Astrocyte of the spinal cord (primary cell): ENCODE measurements around the gene NINJ1.
A peak's percentile ranks its signal among the peaks of the same experiment; 100 is the strongest.

ENCODE experiments used
- DNase-seq: peaks from one replicate; pipeline ENCODE4 v3.0.0; 2011; ENCODE audit warnings: low read depth, low spot score
- H3K4me3 ChIP-seq: 2 replicates; pipeline ENCODE4 v1.5.1; 2011; ENCODE audit warnings: low read depth, mild to moderate bottlenecking, low read length, moderate library complexity
- in situ Hi-C: cut with HindIII; loops from 2 replicates; pipeline ENCODE4 v1.10.0; 2017; ENCODE audit warnings: low sequenced_read_pairs
- TF ChIP-seq, protein P1 (sequence below): IDR thresholded peaks from 2 replicates; pipeline ENCODE4 v1.5.1; 2012; ENCODE audit warnings: low read depth, mild to moderate bottlenecking, low read length, inconsistent platforms

The NINJ1 gene

DNA sequence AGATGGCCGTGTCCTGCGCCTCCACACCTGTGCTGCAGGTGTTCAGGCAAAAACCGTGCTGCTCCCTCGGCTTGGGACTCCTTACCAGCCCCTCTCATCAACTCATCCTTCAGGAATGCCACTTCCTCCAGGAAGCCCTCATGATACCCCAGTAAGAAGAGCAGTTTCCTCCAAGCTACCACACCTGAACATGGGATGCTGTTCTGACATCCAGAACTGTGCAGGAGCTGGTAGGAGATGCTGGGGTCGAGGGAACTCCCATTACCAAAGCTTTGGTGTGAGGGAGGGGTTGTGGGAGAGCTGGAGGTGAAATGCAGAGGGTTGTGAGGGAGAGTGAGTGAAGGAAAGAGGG is 19.1 kb downstream of the NINJ1 start:
- in situ Hi-C loops, result no loop called here
- DNase-seq, result no peak
- TF ChIP-seq, protein P1, sequence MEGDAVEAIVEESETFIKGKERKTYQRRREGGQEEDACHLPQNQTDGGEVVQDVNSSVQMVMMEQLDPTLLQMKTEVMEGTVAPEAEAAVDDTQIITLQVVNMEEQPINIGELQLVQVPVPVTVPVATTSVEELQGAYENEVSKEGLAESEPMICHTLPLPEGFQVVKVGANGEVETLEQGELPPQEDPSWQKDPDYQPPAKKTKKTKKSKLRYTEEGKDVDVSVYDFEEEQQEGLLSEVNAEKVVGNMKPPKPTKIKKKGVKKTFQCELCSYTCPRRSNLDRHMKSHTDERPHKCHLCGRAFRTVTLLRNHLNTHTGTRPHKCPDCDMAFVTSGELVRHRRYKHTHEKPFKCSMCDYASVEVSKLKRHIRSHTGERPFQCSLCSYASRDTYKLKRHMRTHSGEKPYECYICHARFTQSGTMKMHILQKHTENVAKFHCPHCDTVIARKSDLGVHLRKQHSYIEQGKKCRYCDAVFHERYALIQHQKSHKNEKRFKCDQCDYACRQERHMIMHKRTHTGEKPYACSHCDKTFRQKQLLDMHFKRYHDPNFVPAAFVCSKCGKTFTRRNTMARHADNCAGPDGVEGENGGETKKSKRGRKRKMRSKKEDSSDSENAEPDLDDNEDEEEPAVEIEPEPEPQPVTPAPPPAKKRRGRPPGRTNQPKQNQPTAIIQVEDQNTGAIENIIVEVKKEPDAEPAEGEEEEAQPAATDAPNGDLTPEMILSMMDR, result no peak
- H3K4me3 ChIP-seq, result no peak overlapping the region

DNA sequence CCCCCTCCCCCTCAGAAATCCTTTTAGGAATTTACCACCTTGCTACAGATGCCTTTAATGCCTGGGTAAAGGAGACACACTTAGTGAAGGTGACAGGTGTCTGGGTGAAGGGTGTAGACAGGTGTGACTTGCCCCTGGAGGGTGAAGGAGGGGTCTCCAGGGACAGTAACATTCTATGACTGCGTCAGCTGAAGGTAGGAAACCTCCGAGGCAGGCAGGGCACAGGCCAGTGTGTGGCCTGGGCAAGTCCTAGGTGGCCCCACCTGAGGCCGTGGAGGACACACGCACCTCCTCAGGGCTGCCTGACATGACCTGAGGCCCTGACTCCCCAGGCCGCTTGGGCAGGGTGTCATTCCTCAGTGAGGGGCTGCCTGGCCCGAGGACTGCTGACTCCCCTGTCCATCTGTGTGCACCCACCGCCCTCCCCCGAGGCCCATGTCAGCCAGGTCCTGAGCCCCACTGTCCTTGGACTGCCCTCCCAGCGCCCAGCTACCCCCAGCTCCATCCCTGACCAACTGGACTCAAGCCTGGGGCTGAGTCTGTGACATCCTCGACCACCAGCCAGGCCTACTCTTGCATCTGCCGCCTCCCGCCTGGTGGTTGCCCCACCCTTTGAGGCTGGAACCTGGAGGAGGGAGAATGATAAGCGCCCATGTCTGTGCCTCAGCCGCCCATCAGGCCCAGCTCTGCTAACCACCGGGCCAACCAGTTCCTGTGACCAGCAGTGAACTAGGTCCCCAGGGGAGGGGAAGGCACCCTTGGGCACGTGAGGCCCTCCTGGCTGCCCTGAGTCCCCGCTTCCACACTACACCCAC is 19.7 kb downstream of the NINJ1 start:
- in situ Hi-C loops, result no loop called here
- DNase-seq, result no peak
- no peak overlapping the region for H3K4me3 ChIP-seq
- TF ChIP-seq, protein P1, result no peak

DNA sequence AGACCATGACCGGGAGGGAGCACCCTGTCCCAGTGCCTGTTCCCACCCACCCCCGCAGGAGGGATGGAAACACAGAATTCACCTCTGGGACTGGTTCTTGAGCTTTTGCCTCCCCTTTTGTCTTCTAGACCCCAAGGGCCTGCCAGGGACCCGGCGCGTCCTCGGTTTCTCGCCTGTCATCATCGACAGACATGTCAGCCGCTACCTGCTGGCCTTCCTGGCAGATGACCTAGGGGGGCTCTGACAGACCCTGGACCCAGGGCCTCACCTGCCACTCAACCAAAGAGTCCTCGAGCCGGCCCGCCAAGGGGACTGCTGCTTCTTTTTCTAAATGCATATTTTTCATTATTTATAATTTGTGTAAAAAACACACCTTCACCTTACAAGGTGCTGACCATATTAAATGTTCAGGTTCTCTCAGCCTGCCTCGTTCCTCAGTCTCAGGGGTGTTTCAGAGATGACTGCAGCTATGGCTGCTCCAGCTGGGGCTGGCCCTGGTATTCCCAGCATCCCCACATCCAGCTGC is 21.1 kb downstream of the NINJ1 start:
- H3K4me3 ChIP-seq, result no peak overlapping the region
- TF ChIP-seq, protein P1, result no peak
- no peak for DNase-seq

DNA sequence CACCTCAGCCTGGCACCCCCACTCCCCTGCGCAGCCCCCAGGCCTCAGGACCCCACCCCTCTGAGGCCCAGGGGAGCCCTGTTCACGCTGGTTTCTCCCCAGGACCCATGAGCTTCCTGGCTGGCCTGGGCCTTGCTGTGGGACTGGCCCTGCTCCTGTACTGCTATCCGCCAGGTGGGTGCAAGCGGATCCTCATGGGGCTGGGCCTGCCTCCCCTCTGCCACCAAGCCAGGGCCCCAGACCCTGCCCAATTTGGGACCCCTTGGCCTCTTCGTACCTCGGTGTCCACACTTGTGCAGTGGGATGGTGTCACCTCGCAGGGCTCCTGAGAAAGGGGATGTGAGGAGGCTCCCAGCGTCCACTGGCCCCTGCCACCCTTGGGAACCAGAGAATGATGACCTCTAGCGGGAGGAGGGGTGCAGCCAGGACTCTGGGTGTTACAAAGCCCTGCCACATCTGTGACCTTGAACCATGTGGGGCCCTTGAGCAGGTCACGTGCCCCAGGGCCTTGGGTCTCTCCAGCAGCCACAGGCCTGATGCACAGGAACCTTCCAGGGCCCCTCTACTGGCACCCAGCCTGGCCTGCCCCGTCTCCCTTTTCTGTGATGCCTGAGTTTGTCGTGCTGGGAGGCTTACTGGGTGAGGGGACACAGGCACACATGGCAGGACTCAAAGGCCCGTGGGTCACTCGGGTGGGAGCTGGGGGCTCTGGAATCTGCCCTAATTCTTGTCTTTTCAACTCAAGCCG is 21.8 kb downstream of the NINJ1 start:
- no peak for DNase-seq
- TF ChIP-seq, protein P1, result no peak
- no peak overlapping the region for H3K4me3 ChIP-seq
- in situ Hi-C loops, result no loop called here

More for the DNA sequence above, 21.1 kb downstream of the NINJ1 start:
- in situ Hi-C loops, result no loop called here

DNA sequence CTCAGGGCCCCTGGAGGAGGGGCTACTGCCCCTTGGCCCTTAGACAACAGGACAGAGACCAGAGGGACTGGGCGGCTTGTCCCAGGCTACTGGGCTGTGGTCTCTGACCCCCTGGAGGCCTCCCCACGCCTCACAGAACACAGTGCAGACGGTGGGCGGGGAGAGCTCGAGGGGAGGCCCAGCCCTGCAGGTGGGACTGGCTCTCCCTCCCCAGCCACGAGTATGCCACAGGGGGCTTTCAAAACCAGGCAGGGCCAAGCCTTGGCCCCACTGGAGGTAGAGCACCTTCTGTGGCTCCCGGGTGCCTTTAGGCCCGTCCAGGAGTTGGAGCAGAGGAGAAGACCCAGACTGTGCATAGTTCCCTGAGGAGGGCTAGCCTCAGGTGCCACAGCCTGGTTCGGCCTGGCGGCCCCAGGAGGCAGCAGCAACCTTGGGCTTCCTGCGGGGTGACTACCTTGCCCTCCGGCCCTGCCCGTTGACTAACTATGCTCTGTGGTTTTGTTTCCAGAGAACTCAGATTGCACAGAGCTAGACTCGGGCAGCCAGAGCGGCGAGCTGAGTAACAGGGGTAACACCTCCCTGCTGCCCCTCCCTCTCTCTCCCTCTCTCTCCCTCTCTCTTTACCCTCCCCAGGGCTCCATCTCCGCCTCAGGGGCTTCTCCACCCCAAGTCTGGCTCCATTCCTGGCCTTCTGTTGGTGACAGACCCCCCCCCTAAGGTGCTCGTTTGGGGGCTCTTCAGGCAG is 22.5 kb downstream of the NINJ1 start:
- peak; percentile 72 for DNase-seq

DNA sequence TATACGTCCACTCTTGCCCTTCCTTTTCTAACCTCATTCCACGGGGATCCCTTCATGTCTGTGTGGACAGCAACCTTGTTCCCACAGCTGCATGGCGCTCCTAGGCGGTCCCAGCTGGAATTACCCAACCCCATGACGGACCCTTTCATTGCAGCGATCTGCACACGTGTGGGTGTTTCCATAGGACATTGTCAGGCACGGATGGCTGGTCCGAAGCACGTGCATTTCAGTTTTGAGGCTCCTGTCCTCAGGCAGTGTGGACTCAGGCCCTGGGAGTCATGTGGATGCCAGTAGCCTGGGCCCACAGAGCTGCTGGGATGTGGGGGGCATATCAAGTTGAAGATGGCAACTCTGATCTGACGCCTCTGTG is 23.1 kb downstream of the NINJ1 start:
- TF ChIP-seq, protein P1, result no peak
- in situ Hi-C loops, result no loop called here
- no peak for DNase-seq
- no peak overlapping the region for H3K4me3 ChIP-seq

More for the DNA sequence above, 22.5 kb downstream of the NINJ1 start:
- H3K4me3 ChIP-seq, result no peak overlapping the region
- in situ Hi-C loops, result no loop called here
- TF ChIP-seq, protein P1, result no peak
